NT2/D1 (cell line): Measurements from ENCODE around the gene EIF4G3.

ENCODE experiments used
- SUZ12 ChIP-seq: IDR thresholded peaks from 2 replicates; pipeline ENCODE4 v1.6.1; 2011; ENCODE audit not compliant: insufficient read length, insufficient read depth; ENCODE audit errors: extremely low read depth
- YY1 ChIP-seq: IDR thresholded peaks from 2 replicates; pipeline ENCODE4 v1.6.1; 2011; ENCODE audit not compliant: insufficient read length, insufficient read depth
- ZNF274 ChIP-seq: IDR thresholded peaks from 2 replicates; pipeline ENCODE4 v1.6.1; 2011; ENCODE audit warnings: mild to moderate bottlenecking, low read depth, low read length

DNA sequence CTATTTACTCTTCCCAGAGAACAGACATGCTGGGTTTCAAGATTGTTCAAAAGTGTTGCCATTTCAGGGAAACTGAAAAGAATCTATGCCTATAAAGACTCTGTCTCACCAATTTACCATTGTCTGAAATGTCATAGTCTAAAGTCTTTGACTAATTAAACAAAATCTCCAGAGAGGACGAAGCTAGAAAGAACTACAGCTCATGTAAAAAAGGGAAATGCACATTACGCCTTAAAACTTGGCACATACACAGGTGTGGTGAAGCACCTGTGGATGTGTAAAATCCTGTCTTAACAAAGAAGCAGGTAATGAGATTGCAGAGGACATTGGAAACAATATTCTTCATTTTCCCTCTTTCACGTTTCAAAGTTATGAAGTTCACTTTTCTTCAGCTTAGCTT lies 130.6 kb downstream of the EIF4G3 start:
- TF ChIP-seq ZNF274 (no peak), YY1 (no peak), SUZ12 (no peak)
